ENCODE measurements around the gene SNAPC4. TPM values are rescaled to one million over a fixed set of nuclear protein-coding genes. Genes with fewer than 3 reads are reported as not detected.
A peak's percentile ranks its signal among the peaks of the same experiment; 100 is the strongest.

The SNAPC4 gene
- total RNA-seq, 2 donors from 2014 or later = 18.0 to 18.7 TPM

DNA sequence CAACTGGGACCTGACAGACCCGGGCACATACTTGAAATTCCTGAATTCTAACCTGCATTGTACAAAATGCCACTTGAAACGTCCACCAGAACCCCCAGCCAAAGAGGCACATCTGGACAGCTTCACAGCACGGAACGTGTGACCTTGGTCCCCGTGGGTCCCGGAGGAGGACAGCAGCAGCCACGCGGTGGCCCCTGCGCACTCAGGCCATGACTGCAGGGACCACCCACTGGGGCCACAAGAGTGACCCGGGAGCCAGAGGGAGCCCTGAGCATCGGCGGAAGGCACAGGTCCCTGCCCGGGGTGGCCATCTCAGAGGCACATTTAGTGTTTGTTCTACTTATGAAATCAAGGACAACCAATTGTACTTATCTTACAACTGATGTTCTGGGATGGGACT is 2.1 kb upstream of the SNAPC4 start:
- Histone ChIP-seq H3K36me3 (ENCODE audit: control insufficient read depth, insufficient read depth, low read length) (peaks cover 48% of the 10 kb centered on the region), H3K4me3 (ENCODE audit: low read length) (no peak overlapping the region), H3K27me3 (ENCODE audit: control insufficient read depth, insufficient read depth, low read length, poor library complexity, severe bottlenecking) (no peaks in the 10 kb centered on the region), H3K27ac (ENCODE audit: low read depth, low read length) (no peak overlapping the region), H3K4me1 (ENCODE audit: control insufficient read depth, insufficient read depth, low read length) (peaks cover 6% of the 10 kb centered on the region), H3K9ac (ENCODE audit: extremely low read depth, low read length, poor library complexity, severe bottlenecking) (no peak overlapping the region), H3K9me3 (ENCODE audit: control insufficient read depth, low read length) (no peaks in the 10 kb centered on the region)
- H3K36me3 Mint-ChIP-seq (ENCODE audit: low read depth) = peaks cover 38% of the 10 kb centered on the region
- DNase-seq = no peak
- H3K9me3 Mint-ChIP-seq = no peaks in the 10 kb centered on the region
- H3K27ac Mint-ChIP-seq = peak overlapping the region; percentile 42
- peaks cover 7% of the 10 kb centered on the region for H3K4me1 Mint-ChIP-seq
- H3K4me3 Mint-ChIP-seq = no peak overlapping the region
- no peaks in the 10 kb centered on the region for H3K27me3 Mint-ChIP-seq (ENCODE audit: insufficient read depth)
- 90 to 95% methylated on average over 9 to 13 of the region's 13 CpGs for WGBS, 2 experiments (ENCODE audit: insufficient coverage in 1 of 2, insufficient read length in 1 of 2)
- TF ChIP-seq, protein P1, sequence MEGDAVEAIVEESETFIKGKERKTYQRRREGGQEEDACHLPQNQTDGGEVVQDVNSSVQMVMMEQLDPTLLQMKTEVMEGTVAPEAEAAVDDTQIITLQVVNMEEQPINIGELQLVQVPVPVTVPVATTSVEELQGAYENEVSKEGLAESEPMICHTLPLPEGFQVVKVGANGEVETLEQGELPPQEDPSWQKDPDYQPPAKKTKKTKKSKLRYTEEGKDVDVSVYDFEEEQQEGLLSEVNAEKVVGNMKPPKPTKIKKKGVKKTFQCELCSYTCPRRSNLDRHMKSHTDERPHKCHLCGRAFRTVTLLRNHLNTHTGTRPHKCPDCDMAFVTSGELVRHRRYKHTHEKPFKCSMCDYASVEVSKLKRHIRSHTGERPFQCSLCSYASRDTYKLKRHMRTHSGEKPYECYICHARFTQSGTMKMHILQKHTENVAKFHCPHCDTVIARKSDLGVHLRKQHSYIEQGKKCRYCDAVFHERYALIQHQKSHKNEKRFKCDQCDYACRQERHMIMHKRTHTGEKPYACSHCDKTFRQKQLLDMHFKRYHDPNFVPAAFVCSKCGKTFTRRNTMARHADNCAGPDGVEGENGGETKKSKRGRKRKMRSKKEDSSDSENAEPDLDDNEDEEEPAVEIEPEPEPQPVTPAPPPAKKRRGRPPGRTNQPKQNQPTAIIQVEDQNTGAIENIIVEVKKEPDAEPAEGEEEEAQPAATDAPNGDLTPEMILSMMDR (conservative IDR thresholded peaks at IDR 0.05) = no peak

DNA sequence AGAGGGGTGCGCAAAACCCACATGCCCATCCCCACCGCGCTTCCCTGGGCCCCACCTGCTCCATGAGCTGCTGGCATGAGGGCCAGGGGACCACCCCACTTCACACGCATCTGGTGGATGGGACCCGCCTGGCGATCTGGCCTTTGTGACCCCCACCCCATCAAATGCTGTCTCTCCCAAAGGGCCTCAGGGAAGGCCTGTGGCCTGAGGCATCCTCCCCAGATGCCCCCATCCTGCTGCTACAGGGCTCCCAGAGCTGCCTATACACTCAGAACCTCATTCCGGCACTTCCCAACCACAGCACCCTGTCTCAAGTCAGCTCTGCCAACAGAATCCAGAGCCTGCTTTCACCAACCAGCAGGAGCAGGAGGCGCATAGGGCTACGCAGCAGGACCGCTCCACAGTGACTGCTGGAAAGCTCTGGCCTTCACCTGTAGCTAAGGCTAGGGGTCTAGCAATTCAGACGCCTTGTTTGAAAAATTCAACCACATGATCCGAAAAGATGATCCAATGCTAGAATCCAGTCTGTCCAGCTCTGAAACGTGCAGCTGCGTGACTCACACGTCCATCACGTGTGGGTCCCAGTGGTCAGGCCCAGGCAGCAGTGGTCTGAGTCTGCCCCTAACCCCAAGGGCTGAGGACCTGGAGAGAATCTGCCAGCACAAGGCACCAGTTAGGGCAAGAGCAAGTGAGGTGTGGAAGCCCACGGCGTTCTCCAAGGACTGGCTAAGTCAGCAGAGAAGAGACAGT is 1.4 kb upstream of the SNAPC4 start:
- no peak overlapping the region for H3K4me3 ChIP-seq (ENCODE audit: low read length)
- no peaks in the 10 kb centered on the region for H3K9me3 ChIP-seq (ENCODE audit: control insufficient read depth, low read length)
- WGBS, 2 experiments (ENCODE audit: insufficient coverage in 1 of 2, insufficient read length in 1 of 2) = 95 to 97% methylated on average over 14 to 18 of the region's 18 CpGs
- TF ChIP-seq, protein P1 (conservative IDR thresholded peaks at IDR 0.05) = no peak
- H3K9ac ChIP-seq (ENCODE audit: extremely low read depth, low read length, poor library complexity, severe bottlenecking) = no peak overlapping the region
- Mint-ChIP-seq H3K4me1 (peaks cover 7% of the 10 kb centered on the region), H3K27me3 (ENCODE audit: insufficient read depth) (no peaks in the 10 kb centered on the region), H3K27ac (peak overlapping the region; percentile 40), H3K4me3 (no peak overlapping the region), H3K36me3 (ENCODE audit: low read depth) (peaks cover 40% of the 10 kb centered on the region), H3K9me3 (no peaks in the 10 kb centered on the region)
- peaks cover 50% of the 10 kb centered on the region for H3K36me3 ChIP-seq (ENCODE audit: control insufficient read depth, insufficient read depth, low read length)
- peaks cover 6% of the 10 kb centered on the region for H3K4me1 ChIP-seq (ENCODE audit: control insufficient read depth, insufficient read depth, low read length)
- no peak overlapping the region for H3K27ac ChIP-seq (ENCODE audit: low read depth, low read length)
- H3K27me3 ChIP-seq (ENCODE audit: control insufficient read depth, insufficient read depth, low read length, poor library complexity, severe bottlenecking) = no peaks in the 10 kb centered on the region
- no peak for DNase-seq

DNA sequence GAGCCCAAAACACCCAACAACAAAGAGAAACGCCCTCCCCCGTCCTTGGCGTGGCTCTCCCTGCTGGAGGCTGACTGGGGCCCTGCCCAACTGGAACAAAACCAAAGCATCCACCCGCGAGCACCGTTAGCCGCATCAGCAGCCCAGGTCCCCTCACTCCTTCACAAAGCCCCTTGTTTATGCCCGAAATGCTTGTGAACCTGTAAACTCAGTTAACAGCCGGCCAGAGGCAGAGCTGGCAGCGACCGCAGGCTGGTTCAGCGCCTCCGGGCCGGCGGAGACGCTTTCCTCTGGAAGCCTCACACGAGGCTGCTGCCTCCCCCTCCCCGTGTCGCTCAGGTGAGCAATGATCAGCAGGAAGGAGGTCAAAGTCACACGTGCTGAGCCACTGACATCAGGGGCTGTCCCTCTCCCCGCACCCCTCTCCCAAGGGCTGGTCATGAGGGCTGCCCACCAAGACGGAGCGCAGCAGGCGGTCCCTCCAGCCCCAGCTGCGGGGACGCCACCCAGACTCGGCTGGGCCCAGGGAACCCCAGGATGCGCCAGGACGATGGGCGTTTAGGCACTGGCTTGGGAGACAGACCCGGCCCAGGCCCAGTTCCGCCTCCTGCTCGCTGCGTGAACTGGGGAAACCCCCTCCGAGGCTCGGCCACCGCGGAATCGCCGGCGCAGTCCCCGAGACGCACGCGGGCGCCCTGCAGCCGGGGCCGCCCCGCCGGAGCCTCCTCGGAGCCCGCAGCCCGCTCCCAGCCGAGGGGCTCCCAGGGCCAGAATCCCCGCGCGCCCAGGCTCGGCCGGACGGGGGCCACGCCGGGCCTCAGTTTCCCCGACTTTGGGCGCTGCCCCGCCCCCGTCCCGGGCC is 563 bp downstream of the SNAPC4 start:
- Histone ChIP-seq H3K4me3 (ENCODE audit: low read length) (peak overlapping the region; percentile 91), H3K4me1 (ENCODE audit: control insufficient read depth, insufficient read depth, low read length) (peaks cover 6% of the 10 kb centered on the region), H3K9me3 (ENCODE audit: control insufficient read depth, low read length) (no peaks in the 10 kb centered on the region), H3K27ac (ENCODE audit: low read depth, low read length) (no peak overlapping the region), H3K9ac (ENCODE audit: extremely low read depth, low read length, poor library complexity, severe bottlenecking) (peak overlapping the region; percentile 84), H3K27me3 (ENCODE audit: control insufficient read depth, insufficient read depth, low read length, poor library complexity, severe bottlenecking) (no peaks in the 10 kb centered on the region), H3K36me3 (ENCODE audit: control insufficient read depth, insufficient read depth, low read length) (peaks cover 54% of the 10 kb centered on the region)
- Mint-ChIP-seq H3K9me3 (no peaks in the 10 kb centered on the region), H3K36me3 (ENCODE audit: low read depth) (peaks cover 40% of the 10 kb centered on the region), H3K27me3 (ENCODE audit: insufficient read depth) (no peaks in the 10 kb centered on the region), H3K4me3 (peak overlapping the region; percentile 85), H3K4me1 (peaks cover 7% of the 10 kb centered on the region), H3K27ac (peak overlapping the region; percentile 95)
- TF ChIP-seq, protein P1 (conservative IDR thresholded peaks at IDR 0.05) = no peak
- 4 to 5% methylated on average over 37 to 67 of the region's 67 CpGs for WGBS, 2 experiments (ENCODE audit: insufficient coverage in 1 of 2, insufficient read length in 1 of 2)
- peak; percentile 60 for DNase-seq

All from endodermal cell (in vitro differentiated cells).